NT2/D1 (cell line): ENCODE data around the gene TRIM14.
"Not testable (repeated sequence)": the region's sequence is repeated elsewhere in the genome, so short reads cannot be mapped to it uniquely, and the experiment has no call there.

Experiments used
- DNase-seq: peaks from one replicate; pipeline ENCODE4 v3.0.0-alpha.2; 2011; ENCODE audit warnings: low read depth, low spot score
- H3K27me3 ChIP-seq: 2 replicates; pipeline ENCODE4 v1.6.0; 2011; ENCODE audit warnings: mild to moderate bottlenecking; ENCODE audit not compliant: insufficient read length, insufficient read depth
- H3K36me3 ChIP-seq: 2 replicates; pipeline ENCODE4 v1.6.1; 2011; ENCODE audit warnings: mild to moderate bottlenecking, low read length, mixed read lengths; ENCODE audit not compliant: insufficient read depth, insufficient read length
- H3K4me1 ChIP-seq: 2 replicates; pipeline ENCODE4 v1.5.1; 2011; ENCODE audit not compliant: insufficient read depth, insufficient read length
- H3K4me3 ChIP-seq: 2 replicates; pipeline ENCODE4 v1.5.1; 2011; ENCODE audit warnings: low read depth; ENCODE audit not compliant: insufficient read length
- H3K9ac ChIP-seq: 2 replicates; pipeline ENCODE4 v1.6.0; 2011; ENCODE audit warnings: low read depth; ENCODE audit not compliant: insufficient read length
- H3K9me3 ChIP-seq: 2 replicates; pipeline ENCODE4 v1.5.1; 2011; ENCODE audit warnings: mild to moderate bottlenecking, low read length; ENCODE audit not compliant: insufficient read depth
- SUZ12 ChIP-seq: IDR thresholded peaks from 2 replicates; pipeline ENCODE4 v1.6.1; 2011; ENCODE audit not compliant: insufficient read length, insufficient read depth; ENCODE audit errors: extremely low read depth
- YY1 ChIP-seq: IDR thresholded peaks from 2 replicates; pipeline ENCODE4 v1.6.1; 2011; ENCODE audit not compliant: insufficient read length, insufficient read depth
- ZNF274 ChIP-seq: IDR thresholded peaks from 2 replicates; pipeline ENCODE4 v1.6.1; 2011; ENCODE audit warnings: mild to moderate bottlenecking, low read depth, low read length

TRIM14 gene

DNA sequence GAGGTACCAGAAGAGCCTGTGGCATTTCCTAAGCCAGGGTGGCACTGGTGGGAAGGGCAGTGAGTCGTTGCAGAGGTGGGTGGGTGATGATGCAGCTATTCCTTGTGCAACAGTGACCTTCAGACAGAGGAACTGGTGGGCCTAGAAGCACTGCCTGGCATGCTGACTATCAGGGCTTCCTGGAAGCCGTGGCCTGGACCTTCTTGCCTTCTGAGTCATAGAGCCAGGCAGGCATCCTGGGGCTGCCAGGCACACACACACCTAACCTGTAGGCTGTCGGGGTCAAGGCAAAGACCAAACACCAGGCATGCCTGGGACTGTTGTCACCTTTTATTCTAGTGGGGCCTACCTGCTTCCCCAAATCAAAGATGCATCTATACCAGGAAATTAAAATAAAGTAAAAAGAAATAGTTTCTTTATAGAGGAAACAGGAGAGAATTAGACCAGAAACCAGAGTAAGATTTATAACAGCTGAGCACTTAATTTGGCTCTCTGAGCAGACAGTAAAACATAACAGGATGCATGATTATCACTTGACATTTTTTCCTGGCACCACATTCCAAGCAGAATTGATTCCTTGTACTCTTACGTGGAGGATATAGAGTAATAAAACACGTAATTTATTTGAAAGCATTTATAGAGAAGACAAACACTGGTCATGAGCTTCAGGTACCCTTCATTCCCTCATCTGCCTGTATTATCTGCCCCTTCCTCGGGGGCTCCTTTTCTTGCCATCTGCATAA, 37.4 kb downstream of the TRIM14 start:
- TF ChIP-seq ZNF274: no peak
- TF ChIP-seq SUZ12: no peak
- no peak for TF ChIP-seq YY1
- no peaks in the 10 kb centered on the region for H3K27me3 ChIP-seq
- H3K9ac ChIP-seq: no peak overlapping the region
- H3K4me1 ChIP-seq: peaks cover 3% of the 10 kb centered on the region
- H3K4me3 ChIP-seq: no peak overlapping the region
- no peak for DNase-seq
- no peaks in the 10 kb centered on the region for H3K9me3 ChIP-seq
- H3K36me3 ChIP-seq: peaks cover 81% of the 10 kb centered on the region

DNA sequence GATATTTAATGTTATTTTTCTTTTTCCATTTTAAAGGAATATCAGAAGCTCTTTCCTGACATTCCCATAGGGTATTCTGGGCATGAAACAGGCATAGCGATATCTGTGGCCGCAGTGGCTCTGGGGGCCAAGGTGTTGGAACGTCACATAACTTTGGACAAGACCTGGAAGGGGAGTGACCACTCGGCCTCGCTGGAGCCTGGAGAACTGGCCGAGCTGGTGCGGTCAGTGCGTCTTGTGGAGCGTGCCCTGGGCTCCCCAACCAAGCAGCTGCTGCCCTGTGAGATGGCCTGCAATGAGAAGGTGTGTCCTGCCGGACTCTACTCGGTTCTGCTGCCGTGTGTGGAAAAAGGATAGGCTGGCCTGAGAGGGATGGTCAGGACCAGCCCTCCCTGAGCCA, 38.2 kb downstream of the TRIM14 start:
- Histone ChIP-seq H3K9ac (no peak overlapping the region), H3K27me3 (no peaks in the 10 kb centered on the region), H3K4me3 (no peak overlapping the region), H3K4me1 (peaks cover 2% of the 10 kb centered on the region), H3K36me3 (peaks cover 79% of the 10 kb centered on the region), H3K9me3 (no peaks in the 10 kb centered on the region)
- no peak for TF ChIP-seq SUZ12
- TF ChIP-seq ZNF274: no peak
- TF ChIP-seq YY1: no peak
- DNase-seq: no peak

DNA sequence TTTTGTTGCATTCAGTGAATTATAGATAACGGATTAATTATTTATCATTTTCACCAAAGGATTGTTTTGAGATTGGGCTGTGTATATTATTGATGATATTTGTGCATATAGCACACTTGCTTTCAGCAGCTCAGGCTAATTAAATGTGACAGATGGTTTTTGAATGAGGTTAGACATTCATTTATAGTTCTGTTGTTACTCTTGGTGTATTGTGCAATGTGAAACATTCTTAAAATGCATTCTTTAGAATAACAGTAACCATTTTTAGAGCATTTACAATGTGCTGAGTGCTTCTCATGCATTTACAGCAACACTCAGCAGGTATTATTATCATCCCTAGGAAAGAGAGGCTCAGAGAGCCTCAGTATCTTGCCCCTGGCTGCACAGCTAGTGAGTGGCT, 38.7 kb downstream of the TRIM14 start:
- Histone ChIP-seq H3K4me1 (peaks cover 3% of the 10 kb centered on the region), H3K4me3 (no peak overlapping the region), H3K36me3 (peaks cover 76% of the 10 kb centered on the region), H3K27me3 (no peaks in the 10 kb centered on the region), H3K9me3 (no peaks in the 10 kb centered on the region), H3K9ac (no peak overlapping the region)
- DNase-seq: no peak
- TF ChIP-seq SUZ12 (no peak), YY1 (no peak), ZNF274 (no peak)

DNA sequence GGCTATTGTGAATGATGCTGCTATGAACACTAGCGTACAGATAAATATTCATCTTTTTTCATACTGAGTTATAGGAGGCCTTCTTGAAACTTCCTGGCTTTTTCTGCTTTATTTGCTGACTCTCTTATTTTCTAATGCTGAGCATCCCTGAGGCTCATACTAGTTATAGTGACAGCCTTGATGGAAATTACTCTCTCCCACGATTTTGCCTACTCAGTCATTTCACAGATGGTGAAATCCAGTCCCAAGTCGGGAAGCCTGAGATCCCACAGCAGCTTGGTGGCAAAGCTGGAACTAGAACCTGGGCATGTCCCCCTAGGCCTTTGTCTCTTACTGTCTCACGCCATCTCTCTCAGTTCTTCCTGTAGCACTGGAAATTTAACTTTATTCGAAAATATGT, 40.1 kb downstream of the TRIM14 start:
- H3K36me3 ChIP-seq: peaks cover 62% of the 10 kb centered on the region

DNA sequence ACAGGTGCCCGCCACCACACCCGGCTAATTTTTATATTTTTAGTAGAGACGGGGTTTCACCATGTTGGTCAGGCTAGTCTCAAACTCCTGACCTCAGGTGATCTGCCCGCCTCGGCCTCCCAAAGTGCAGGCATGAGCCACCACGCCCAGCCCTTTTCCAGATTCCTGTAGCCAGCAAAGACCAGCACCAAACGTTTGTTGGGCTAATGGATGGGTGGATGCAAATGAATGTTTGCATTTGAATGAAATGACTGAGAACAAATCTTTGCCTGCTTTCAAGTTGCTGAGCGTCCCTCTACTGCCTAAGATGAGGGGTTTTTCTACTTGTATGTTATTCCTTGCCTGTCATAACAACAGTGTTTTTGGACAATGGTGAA, 42.5 kb downstream of the TRIM14 start:
- H3K4me3 ChIP-seq, H3K9me3 ChIP-seq, H3K9ac ChIP-seq, H3K27me3 ChIP-seq: not testable (repeated sequence)
- H3K36me3 ChIP-seq: peaks cover 41% of the 10 kb centered on the region
- DNase-seq: peak; percentile 65
- H3K4me1 ChIP-seq: peaks cover 12% of the 10 kb centered on the region

More for the DNA sequence above, 40.1 kb downstream of the TRIM14 start:
- Histone ChIP-seq H3K4me3 (no peak overlapping the region), H3K9me3 (no peaks in the 10 kb centered on the region), H3K4me1 (peaks cover 9% of the 10 kb centered on the region), H3K9ac (no peak overlapping the region), H3K27me3 (no peaks in the 10 kb centered on the region)
- DNase-seq: no peak
- TF ChIP-seq SUZ12: no peak
- no peak for TF ChIP-seq ZNF274
- TF ChIP-seq YY1: no peak

DNA sequence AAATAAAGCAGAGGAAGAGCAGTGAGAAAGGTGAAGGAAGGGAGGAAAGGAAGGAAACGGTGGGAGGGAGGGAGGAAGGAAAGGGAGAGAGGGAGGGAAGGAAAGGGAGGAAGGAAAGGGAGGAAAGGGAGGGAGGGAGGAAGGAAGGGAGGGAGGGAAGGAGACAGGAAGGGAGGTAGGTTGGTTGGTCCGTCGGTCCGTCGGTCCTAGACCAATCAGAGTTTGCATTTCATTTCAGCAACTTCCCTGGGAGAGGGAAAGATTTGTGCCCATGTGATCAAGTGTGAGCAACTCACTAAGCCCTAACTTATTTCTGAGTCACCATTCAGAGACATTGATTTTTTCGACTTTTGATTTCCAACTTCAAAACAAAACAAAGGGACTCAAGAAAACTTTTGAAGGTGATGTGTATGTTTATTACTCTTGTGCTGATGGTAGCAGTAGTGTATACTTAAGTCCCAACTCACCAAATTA, 43.7 kb downstream of the TRIM14 start:
- Histone ChIP-seq H3K36me3 (peaks cover 37% of the 10 kb centered on the region), H3K4me1 (peaks cover 12% of the 10 kb centered on the region), H3K27me3 (no peaks in the 10 kb centered on the region), H3K9me3 (no peaks in the 10 kb centered on the region), H3K4me3 (no peak overlapping the region), H3K9ac (no peak overlapping the region)
- no peak for DNase-seq
- no peak for TF ChIP-seq YY1
- TF ChIP-seq SUZ12: no peak

DNA sequence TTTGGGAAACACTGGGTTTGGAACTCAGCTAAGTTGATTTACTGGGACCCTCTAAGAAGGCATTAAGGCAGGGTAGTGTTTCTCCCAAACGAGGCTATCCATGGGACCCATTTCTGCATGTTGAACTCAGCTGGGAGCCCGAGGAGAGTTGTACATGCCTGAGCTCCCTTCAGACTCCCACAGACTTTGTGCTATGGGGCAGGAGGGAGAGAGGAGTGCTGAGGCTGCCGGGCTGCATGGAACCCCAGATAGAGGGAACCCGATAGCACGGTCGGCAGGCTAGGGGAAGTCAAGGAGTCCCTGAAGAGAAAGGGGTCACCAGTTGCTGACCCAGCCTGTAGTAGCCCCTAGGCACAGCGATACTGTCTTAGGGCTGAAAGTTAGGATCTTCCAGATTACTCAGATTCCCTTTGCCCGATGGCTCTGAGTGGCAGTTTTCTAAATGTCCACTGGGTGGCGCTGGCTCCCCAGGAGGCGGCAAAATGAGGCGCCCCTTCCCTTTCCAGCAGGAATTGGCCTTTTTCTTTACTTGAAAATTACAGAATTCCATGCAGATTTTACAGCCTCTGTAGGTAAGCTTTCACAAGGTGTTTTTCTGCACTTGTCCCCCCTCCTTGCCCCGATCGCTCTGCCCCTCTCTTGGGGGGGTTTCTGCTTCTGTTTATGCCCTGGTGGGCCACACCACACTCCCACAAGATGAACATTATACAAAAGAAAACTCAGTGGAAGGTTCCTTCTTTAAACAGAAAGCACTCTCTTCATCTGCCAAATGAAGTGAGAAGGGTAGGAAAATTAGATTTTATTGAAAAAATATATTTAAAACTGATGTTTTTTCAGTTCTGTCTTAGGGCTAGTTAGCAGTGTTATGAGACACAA, 44.7 kb downstream of the TRIM14 start:
- H3K36me3 ChIP-seq: peaks cover 36% of the 10 kb centered on the region
- no peak for TF ChIP-seq YY1
- TF ChIP-seq SUZ12: no peak
- TF ChIP-seq ZNF274: no peak
- no peak overlapping the region for H3K4me3 ChIP-seq
- no peaks in the 10 kb centered on the region for H3K9me3 ChIP-seq
- peak; percentile 71 for DNase-seq
- no peaks in the 10 kb centered on the region for H3K27me3 ChIP-seq
- H3K9ac ChIP-seq: peak overlapping the region; percentile 47
- H3K4me1 ChIP-seq: peaks cover 12% of the 10 kb centered on the region
